SK-MEL-5 (cell line): ENCODE measurements around the gene KDM1A. TPM values are rescaled to one million over a fixed set of nuclear protein-coding genes. Genes with fewer than 3 reads are reported as not detected.
A peak's percentile ranks its signal among the peaks of the same experiment; 100 is the strongest.

Experiments used
- DNase-seq: peaks from one replicate; pipeline ENCODE4 v3.0.0-alpha.2; 2016; ENCODE audit warnings: low read depth, low spot score
- in situ Hi-C: cut with HindIII; loops from 2 replicates; pipeline ENCODE4 v1.10.0; 2016; ENCODE audit warnings: low sequenced_read_pairs, high pct_unique_total_duplicates, low pct_unique_long_range_greater_than_20kb
- total RNA-seq: library from RNA; depleted of rRNA; stranded (reverse); fragments of >200 nt; shearing (Covaris generic); gene quantifications from 2 replicates; pipeline ENCODE4 v1.2.3, GENCODE V29; 2014

Gene KDM1A
- total RNA-seq, 1 experiment from 2014 or later: 101 TPM

DNA sequence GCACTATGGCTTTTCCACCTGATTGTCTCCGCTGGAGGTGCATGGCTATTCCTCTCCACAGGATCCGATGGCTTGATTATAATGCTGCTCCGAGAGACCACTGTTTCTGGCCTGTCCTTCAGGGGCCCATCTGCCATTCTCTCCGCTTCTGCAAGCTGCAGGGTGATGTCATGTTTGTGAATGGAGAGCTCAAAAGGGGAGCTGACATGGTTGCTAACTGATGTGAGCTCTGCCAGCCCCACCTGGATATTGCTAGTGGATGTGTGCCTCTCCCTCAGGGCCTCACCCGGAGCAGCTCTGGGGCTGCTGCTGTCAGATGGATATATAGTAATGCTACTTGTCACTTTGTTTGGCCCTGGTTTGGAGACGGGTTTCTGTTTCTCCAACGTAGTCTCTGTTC is 72.3 kb downstream of the KDM1A start:
- no peak for DNase-seq
- in situ Hi-C loops: no loop called here

DNA sequence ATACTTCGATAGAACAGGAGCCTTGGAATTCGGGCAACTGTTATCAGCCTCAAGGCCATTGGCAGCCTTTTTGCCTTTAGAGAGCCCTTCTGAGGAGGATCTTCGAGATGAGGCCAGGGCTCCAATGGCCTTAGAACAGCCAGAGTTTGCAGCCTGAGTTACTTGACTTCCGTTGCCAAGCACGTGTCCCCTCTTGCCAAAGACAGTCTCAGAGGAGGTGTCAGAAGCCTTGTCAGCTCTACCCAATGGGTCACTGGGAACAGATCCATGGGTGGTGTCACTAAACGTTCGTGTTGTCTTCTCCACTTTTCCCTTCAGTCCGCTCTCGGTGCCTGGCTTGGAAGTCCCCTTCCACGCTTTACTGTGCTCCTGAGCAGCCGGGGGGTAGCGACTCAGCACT is 73.2 kb downstream of the KDM1A start:
- DNase-seq: no peak
- in situ Hi-C loops: no loop called here

DNA sequence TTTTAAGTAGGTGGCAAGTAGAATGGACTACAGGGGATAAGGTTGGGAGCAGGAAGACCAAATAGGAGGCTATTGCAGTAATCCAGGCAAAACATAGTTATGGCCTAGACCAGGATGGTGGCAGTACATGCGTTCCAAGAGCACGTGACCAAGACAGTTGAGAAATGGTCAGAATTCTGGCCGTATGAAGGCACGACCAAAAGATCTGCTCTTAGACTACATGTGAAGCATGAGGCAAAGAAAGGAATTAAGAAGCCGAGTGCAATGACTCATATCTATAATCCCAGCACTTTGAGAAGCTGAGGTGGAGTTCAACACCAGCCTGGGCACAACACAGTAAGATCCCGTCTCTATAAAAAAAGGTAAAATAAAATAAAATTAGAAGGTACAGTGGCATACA is 78.0 kb downstream of the KDM1A start:
- in situ Hi-C loops: no loop called here
- no peak for DNase-seq

- DNase-seq: peak; percentile 80
- in situ Hi-C loops: no loop called here
These were observed 79.3 kb downstream of the KDM1A start for GRCh38 chr1:23098463-23099170.

DNA sequence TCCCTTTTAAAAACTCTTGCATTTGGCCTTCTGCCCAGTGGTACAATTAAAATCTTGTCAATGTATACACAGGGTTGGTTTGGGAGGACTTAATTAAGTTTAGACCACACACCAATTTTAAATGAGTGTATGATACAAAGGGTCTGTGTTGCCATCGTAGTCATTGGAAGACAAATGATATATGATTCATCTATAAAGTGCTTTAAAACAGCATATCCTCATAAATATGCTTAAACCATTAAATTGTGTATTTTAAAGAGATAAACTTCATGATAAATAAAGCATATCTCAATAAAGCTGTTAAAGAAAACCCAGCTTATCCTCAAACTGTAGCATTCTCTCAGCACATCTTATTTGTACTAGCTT is 79.9 kb downstream of the KDM1A start:
- no peak for DNase-seq
- in situ Hi-C loops: no loop called here

DNA sequence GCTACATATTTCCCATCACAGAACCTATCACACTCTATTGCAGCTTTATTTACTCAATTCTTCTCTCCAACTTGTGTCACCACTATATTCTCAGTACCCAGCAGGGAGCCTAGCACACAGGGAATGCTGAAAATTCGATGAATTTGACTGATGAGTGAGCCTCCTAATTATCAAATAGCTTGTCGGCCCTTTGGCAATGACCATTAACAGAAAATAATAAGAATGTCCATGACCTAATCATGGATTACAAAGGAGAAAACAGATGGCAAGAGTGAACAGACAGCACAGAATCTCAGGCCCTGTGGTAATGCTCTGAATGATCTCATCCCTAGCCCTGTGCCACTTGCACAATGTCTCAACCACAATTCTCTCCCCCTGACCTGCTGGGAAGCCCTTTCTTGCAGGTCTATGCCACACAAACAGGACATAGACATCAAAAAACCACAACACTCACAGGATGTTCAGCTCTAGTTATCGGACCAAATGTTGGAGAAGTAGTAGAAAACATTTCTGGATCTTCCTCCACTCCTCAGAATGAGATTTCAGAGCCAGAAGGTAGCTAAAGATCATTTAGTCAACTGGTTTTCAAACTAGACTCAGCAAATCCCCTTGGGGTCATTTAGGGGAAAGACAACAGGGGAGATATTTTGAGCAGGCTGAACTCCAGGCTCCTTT is 80.9 kb downstream of the KDM1A start:
- peak; percentile 33 for DNase-seq
- in situ Hi-C loops: no loop called here

GRCh38 chr1:23101101-23101827 is 82.0 kb downstream of the KDM1A start:
- no peak for DNase-seq
- in situ Hi-C loops: no loop called here

GRCh38 chr1:23101887-23102286 is 82.6 kb downstream of the KDM1A start:
- DNase-seq: no peak
- in situ Hi-C loops: no loop called here

GRCh38 chr1:23102289-23102688 is 83.0 kb downstream of the KDM1A start:
- no peak for DNase-seq
- in situ Hi-C loops: no loop called here

- DNase-seq: no peak
- in situ Hi-C loops: no loop called here
These were observed 84.0 kb downstream of the KDM1A start for GRCh38 chr1:23103001-23103889.

DNA sequence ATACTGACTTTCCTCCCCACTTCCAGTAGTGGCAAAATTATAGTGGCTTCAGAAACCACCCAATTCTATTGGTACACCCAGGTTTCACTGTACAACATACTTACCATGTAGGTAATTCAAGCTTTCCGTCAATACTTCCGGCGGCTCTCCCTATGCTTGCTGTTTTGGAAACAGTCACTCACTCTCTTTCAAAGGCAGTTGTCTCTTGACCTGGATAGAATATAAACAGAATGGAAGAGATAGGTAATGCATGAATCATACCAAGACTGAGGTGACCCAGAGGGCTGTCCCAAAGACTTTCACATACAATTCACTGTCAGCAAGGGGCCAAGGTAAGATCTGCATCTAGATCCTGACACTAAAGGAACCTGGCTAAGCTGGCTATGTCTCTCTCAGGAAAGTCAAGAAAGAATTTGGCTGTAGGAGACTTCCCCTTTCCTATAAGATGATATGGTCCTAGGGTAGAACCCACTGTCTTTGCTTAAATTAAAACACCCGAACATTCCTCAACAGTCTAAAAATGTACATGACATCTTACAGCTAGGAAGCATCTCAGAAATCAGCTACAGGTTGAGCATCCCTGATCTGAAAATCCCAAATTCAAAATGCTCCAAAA is 89.8 kb downstream of the KDM1A start:
- no peak for DNase-seq
- in situ Hi-C loops: no loop called here

DNA sequence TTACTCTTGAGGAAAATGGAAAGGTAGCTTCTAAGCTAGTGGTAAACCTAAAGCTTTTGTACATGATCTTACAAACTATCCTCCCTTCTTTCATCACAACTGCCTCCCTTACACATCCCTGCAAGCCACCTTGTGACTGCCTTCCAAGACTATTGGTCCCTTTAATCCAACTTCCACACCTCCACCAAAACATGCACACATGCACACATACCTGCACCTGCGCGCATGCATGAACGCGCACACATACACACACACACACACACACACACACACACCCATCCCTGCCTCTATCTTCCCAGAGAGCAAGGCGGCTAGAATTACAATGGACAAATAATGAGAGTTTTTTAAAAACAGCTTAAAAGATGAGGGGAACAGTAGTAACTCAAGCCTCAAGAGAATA is 91.1 kb downstream of the KDM1A start:
- no peak for DNase-seq
- in situ Hi-C loops: no loop called here

DNA sequence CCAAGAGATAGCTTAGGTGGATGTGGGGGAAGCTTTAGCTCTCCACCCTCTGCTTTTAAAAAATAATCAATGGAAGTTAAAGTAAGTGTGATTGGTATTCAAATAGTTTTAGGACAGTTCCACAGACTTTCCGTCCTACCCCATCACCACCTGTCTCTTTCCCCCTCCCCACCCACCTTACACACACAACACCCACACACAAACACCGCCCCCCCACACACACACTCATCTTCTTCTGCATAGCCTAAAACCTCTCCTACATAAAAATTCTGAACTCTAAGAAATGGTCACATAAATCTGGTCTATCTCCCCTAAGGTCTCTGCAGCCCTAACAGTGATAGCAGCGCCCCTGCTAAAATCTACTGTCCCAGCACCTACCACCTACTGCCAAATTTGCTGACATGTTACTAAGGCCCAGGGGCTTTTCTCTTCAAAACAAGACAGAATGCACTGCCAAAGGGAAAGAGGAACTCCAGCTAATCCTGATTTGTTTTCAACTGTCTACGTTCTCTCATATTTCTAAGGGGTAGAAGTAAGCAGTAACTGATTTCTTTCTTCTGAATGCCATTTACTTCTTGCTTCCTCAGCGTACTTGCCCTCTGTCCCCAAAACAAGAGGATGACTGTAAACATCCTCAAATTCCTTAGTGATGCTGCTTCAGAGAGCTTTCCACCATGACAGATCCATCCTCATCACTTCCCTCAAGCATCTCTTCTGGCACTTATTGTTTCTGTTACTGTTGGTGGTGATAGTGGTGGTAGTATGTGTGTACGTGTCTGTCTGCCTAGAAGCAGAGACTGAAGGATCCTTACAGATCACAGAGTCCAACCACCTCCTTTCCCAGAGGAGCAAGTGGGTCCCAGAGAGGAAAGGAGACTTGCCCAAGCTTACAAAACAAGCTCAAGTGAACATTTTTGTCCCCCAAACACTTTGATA is 92.6 kb downstream of the KDM1A start:
- in situ Hi-C loops: no loop called here
- no peak for DNase-seq

GRCh38 chr1:23114424-23115079 is 95.3 kb downstream of the KDM1A start:
- DNase-seq: no peak
- in situ Hi-C loops: no loop called here

- in situ Hi-C loops: no loop called here
- no peak for DNase-seq
These were observed 97.1 kb downstream of the KDM1A start for GRCh38 chr1:23116216-23116836.
